DOHH2 (cell line): ENCODE measurements around the gene KLF2.
"Not testable (repeated sequence)": the region's sequence is repeated elsewhere in the genome, so short reads cannot be mapped to it uniquely, and the experiment has no call there.

Experiments used
- H3F3A ChIP-seq: fragments of 200-600 bp; sonication (generic), shearing (Covaris generic); 2 replicates; pipeline ENCODE4 v1.6.0; 2016; ENCODE audit warnings: antibody characterized with exemption, mild to moderate bottlenecking; ENCODE audit not compliant: control insufficient read depth, insufficient read depth
- H3K27ac ChIP-seq: fragments of 200-600 bp; sonication (generic); 2 replicates; pipeline ENCODE4 v1.5.1; 2014; ENCODE audit warnings: low read depth, mild to moderate bottlenecking, low read length, moderate library complexity
- H3K27me3 ChIP-seq: fragments of 200-600 bp; sonication (generic); 2 replicates; pipeline ENCODE4 v1.6.1; 2014; ENCODE audit warnings: mild to moderate bottlenecking, low read length, mixed read lengths; ENCODE audit not compliant: control insufficient read depth
- H3K36me3 ChIP-seq: fragments of 200-600 bp; sonication (generic); 2 replicates; pipeline ENCODE4 v1.6.1; 2014; ENCODE audit warnings: mild to moderate bottlenecking, low read length, moderate library complexity, mixed read lengths; ENCODE audit not compliant: control insufficient read depth
- H3K4me1 ChIP-seq: fragments of 200-600 bp; sonication (generic); 2 replicates; pipeline ENCODE4 v1.6.1; 2014; ENCODE audit warnings: mild to moderate bottlenecking, low read length, mixed read lengths; ENCODE audit not compliant: control insufficient read depth
- H3K4me2 ChIP-seq: fragments of 200-600 bp; sonication (generic); 2 replicates; pipeline ENCODE4 v1.6.0; 2014; ENCODE audit warnings: mild to moderate bottlenecking, low read length, moderate library complexity
- H3K4me3 ChIP-seq: fragments of 200-600 bp; sonication (generic); 2 replicates; pipeline ENCODE4 v1.5.1; 2014; ENCODE audit warnings: mild to moderate bottlenecking, low read length, mixed read lengths
- H3K79me2 ChIP-seq: fragments of 200-600 bp; sonication (generic); 2 replicates; pipeline ENCODE4 v1.6.1; 2014; ENCODE audit warnings: mild to moderate bottlenecking, low read length, mixed read lengths; ENCODE audit not compliant: control insufficient read depth
- H3K9me2 ChIP-seq: fragments of 200-600 bp; sonication (generic); replicated peaks from 2 replicates; pipeline ENCODE4 v1.6.1; 2014; ENCODE audit warnings: mild to moderate bottlenecking, low read length, mixed read lengths; ENCODE audit not compliant: control insufficient read depth
- H3K9me3 ChIP-seq: fragments of 200-600 bp; sonication (generic); 2 replicates; pipeline ENCODE4 v1.6.1; 2014; ENCODE audit warnings: antibody characterized with exemption, low read length, mixed read lengths; ENCODE audit not compliant: control insufficient read depth, insufficient read depth
- H4K20me1 ChIP-seq: fragments of 200-600 bp; sonication (generic); 2 replicates; pipeline ENCODE4 v1.6.0; 2014; ENCODE audit warnings: low read depth, mild to moderate bottlenecking, antibody characterized with exemption, low read length, moderate library complexity; ENCODE audit not compliant: control insufficient read depth, insufficient read depth
- EZH2phosphoT487 ChIP-seq: fragments of 200-600 bp; sonication (generic); IDR thresholded peaks from 2 replicates; pipeline ENCODE4 v1.6.1; 2017; ENCODE audit warnings: borderline replicate concordance, mild to moderate bottlenecking, antibody characterized with exemption, low read length, moderate library complexity, mixed read lengths
- TF ChIP-seq, protein P1 (sequence below): fragments of 200-600 bp; sonication (generic); IDR thresholded peaks from one replicate; pipeline ENCODE4 v1.5.1; 2014; ENCODE audit warnings: antibody characterized with exemption, mild to moderate bottlenecking, low read depth, low read length; ENCODE audit not compliant: poor library complexity, severe bottlenecking

Gene KLF2

DNA sequence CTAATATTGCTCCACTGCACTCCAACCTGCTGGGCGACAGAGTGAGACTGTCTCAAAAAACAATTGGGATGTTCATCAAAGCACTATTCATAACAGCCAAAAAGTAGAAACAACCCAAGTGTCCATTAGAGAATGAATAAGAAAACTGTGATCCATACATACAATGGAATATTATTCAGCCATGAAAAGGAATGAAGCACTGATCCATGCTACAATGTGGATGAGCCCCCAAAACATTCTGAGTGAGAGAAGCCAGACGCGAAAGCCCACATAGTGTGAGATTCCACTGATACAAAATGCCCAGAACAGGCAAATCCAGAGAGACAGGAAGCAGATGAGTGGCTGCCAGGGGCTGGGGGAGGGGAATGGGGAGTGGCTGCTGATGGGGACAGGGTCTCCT is 16.0 kb downstream of the KLF2 start:
- no peak overlapping the region for H3K4me3 ChIP-seq
- H3K9me3 ChIP-seq: no peaks in the 10 kb centered on the region
- H3K4me2 ChIP-seq: no peak overlapping the region
- no peaks in the 10 kb centered on the region for H3K9me2 ChIP-seq
- peaks cover 33% of the 10 kb centered on the region for H3K4me1 ChIP-seq
- peaks cover 3% of the 10 kb centered on the region for H3F3A ChIP-seq
- no peaks in the 10 kb centered on the region for H4K20me1 ChIP-seq
- H3K27ac ChIP-seq: no peak overlapping the region
- H3K27me3 ChIP-seq: peaks cover 27% of the 10 kb centered on the region
- no peak for TF ChIP-seq EZH2phosphoT487
- TF ChIP-seq, protein P1, sequence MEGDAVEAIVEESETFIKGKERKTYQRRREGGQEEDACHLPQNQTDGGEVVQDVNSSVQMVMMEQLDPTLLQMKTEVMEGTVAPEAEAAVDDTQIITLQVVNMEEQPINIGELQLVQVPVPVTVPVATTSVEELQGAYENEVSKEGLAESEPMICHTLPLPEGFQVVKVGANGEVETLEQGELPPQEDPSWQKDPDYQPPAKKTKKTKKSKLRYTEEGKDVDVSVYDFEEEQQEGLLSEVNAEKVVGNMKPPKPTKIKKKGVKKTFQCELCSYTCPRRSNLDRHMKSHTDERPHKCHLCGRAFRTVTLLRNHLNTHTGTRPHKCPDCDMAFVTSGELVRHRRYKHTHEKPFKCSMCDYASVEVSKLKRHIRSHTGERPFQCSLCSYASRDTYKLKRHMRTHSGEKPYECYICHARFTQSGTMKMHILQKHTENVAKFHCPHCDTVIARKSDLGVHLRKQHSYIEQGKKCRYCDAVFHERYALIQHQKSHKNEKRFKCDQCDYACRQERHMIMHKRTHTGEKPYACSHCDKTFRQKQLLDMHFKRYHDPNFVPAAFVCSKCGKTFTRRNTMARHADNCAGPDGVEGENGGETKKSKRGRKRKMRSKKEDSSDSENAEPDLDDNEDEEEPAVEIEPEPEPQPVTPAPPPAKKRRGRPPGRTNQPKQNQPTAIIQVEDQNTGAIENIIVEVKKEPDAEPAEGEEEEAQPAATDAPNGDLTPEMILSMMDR: no peak
- no peaks in the 10 kb centered on the region for H3K36me3 ChIP-seq
- H3K79me2 ChIP-seq: no peaks in the 10 kb centered on the region

DNA sequence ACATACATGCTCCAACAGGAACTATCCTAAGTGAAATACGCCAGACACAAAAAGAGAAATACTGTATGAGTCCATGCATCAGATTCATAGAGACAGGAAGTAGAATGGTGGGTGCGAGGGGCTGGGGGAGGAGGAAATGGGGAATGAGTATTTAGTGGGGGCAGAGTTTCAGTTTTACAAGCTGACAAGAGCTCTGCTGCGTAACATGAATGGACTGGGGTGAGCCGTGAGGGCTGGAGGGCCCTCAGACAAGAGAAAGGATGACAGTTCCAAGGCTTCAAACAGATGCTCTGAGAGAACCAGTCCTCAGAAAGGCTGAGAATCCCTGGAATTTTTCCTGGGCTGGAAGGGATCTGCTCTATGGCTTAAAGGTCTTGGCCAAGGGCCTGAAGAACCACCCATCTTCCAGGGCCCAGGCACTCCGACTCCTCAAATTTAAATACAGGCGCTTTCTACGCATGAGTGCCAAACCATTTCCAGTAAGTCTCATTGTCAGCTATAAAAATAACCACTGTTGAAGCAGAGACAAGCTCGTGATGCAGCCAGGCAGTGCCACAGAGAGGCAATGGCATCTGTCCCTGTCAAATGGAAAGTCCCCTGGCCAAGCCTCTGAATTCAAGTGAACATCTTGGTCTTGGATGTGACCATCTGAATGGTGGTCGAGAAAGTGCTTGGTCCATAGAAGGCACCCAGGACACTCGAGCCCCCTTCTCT is 17.5 kb downstream of the KLF2 start:
- Histone ChIP-seq H3K27me3 (peaks cover 27% of the 10 kb centered on the region), H3K9me2 (no peaks in the 10 kb centered on the region), H3K79me2 (no peaks in the 10 kb centered on the region), H4K20me1 (no peaks in the 10 kb centered on the region), H3K4me1 (peaks cover 33% of the 10 kb centered on the region), H3K4me3 (peak overlapping the region; percentile 46), H3K27ac (peak overlapping the region; percentile 25), H3K9me3 (no peaks in the 10 kb centered on the region), H3K4me2 (peak overlapping the region; percentile 66), H3F3A (peaks cover 3% of the 10 kb centered on the region), H3K36me3 (no peaks in the 10 kb centered on the region)
- TF ChIP-seq EZH2phosphoT487: no peak
- TF ChIP-seq, protein P1: no peak

DNA sequence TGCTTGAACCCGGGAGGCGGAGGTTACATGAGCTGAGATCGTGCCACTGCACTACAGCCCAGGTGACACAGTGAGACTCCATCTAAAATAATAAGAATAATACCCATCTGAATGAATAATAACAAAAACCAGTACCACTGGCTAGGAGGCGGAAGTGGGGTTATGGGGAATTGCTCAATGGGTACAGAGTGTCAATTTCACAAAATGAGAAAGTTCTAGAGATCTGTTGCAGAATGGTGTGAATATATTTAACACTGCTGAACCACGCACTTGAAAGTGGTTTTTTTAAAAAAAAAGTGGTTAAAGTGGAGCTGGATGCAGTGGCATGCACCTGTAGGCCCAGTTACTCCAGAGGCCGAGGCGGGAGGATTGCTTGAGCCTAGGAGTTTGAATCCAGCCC is 18.5 kb downstream of the KLF2 start:
- Histone ChIP-seq H3F3A (peaks cover 3% of the 10 kb centered on the region), H3K9me2 (no peaks in the 10 kb centered on the region), H3K36me3 (no peaks in the 10 kb centered on the region), H4K20me1 (no peaks in the 10 kb centered on the region), H3K27me3 (peaks cover 21% of the 10 kb centered on the region), H3K4me2 (no peak overlapping the region), H3K4me3 (no peak overlapping the region), H3K79me2 (no peaks in the 10 kb centered on the region), H3K4me1 (peaks cover 33% of the 10 kb centered on the region), H3K27ac (no peak overlapping the region), H3K9me3 (no peaks in the 10 kb centered on the region)
- TF ChIP-seq EZH2phosphoT487: no peak
- TF ChIP-seq, protein P1: no peak

DNA sequence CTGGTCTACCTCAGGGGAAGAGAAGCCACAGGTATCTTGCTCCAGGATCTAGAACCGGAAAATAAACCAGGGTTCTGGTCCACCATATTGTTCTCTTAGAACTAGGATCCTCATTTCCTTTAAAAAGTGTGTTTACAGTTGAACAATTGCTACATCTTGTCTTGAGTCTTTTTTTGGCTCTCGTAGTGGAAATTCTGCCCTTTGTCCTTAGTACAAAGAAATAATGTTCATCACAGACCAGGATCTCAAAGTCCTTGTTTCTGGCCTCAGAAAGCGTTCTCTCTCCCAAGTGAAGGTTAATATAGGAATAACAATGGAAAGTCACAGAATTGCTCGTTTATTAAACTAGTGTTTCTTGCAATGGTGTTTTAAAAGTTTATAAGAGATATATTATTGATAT is 20.8 kb downstream of the KLF2 start:
- Histone ChIP-seq H3K36me3 (no peaks in the 10 kb centered on the region), H3K27ac (no peak overlapping the region)

DNA sequence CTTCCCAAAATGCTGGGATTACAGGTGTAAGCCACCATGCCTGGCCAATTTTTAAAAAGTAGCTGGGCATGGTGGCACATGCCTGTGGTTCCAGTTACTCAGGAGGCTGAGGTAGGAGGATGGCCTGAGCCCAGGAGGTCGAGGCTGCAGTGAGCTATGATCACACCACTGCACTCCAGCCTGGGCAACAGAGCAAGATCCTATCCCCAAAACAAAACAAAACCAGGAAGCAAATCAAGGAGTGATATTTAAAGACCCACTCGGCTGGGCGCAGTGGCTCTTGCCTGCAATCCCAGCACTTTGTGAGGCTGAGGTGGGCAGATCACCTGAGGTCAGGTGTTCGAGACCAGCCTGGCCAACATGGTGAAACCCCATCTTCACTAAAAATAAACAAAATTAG is 22.5 kb downstream of the KLF2 start:
- not testable (repeated sequence) for H3K27ac ChIP-seq, H3K79me2 ChIP-seq, H3K4me2 ChIP-seq, H3K9me3 ChIP-seq, H3K36me3 ChIP-seq, H3K27me3 ChIP-seq, H3K9me2 ChIP-seq, H3F3A ChIP-seq, H3K4me3 ChIP-seq, H4K20me1 ChIP-seq
- H3K4me1 ChIP-seq: peaks cover 12% of the 10 kb centered on the region

More for the DNA sequence above, 20.8 kb downstream of the KLF2 start:
- TF ChIP-seq, protein P1: no peak
- TF ChIP-seq EZH2phosphoT487: no peak
- H3K27me3 ChIP-seq: 0 out of 2 replicates have a peak, but pooled peaks cover 6% of the 10 kb centered on the region
- H3K9me2 ChIP-seq: no peaks in the 10 kb centered on the region
- H3K9me3 ChIP-seq: no peaks in the 10 kb centered on the region
- H3F3A ChIP-seq: peaks cover 3% of the 10 kb centered on the region
- peaks cover 22% of the 10 kb centered on the region for H3K4me1 ChIP-seq
- H4K20me1 ChIP-seq: no peaks in the 10 kb centered on the region
- no peaks in the 10 kb centered on the region for H3K79me2 ChIP-seq
- no peak overlapping the region for H3K4me2 ChIP-seq
- H3K4me3 ChIP-seq: no peak overlapping the region
